ENCODE results near the gene TOMM40L. TPM values are rescaled to one million over a fixed set of nuclear protein-coding genes. Genes with fewer than 3 reads are reported as not detected.

Gene TOMM40L
- polyA plus RNA-seq, 1 donor from 2014 or later: 32.5 TPM

- Histone ChIP-seq H2AFZ (ENCODE audit: low read depth, low read length) (no peak overlapping the region), H3K4me3 (ENCODE audit: low read length) (no peak overlapping the region), H3K79me2 (replicated peaks; ENCODE audit: insufficient read depth, low read length) (no peaks in the 10 kb centered on the region), H4K20me1 (ENCODE audit: insufficient read depth) (no peaks in the 10 kb centered on the region), H3K4me2 (ENCODE audit: low read length) (no peak overlapping the region), H3K9me3 (ENCODE audit: low read length) (no peaks in the 10 kb centered on the region), H3K9ac (ENCODE audit: low read length) (no peak overlapping the region), H3K36me3 (ENCODE audit: insufficient read depth, low read length) (peaks cover 5% of the 10 kb centered on the region), H3K27me3 (ENCODE audit: insufficient read depth, low read depth, low read length) (no peaks in the 10 kb centered on the region), H3K9me2 (ENCODE audit: insufficient read depth, low read length) (no peaks in the 10 kb centered on the region), H3F3A (ENCODE audit: insufficient read depth, low read length, poor library complexity, severe bottlenecking) (no peaks in the 10 kb centered on the region), H3K27ac (ENCODE audit: low read length) (no peak overlapping the region)
- TF ChIP-seq REST (IDR thresholded peaks at IDR 0.05; ENCODE audit: borderline replicate concordance): no peak
- TF ChIP-seq RAD21 (conservative IDR thresholded peaks at IDR 0.05): no peak
- no peak for TF ChIP-seq MXI1 (conservative IDR thresholded peaks at IDR 0.05; ENCODE audit: poor library complexity, severe bottlenecking)
- no peak for TF ChIP-seq SMC3 (conservative IDR thresholded peaks at IDR 0.05; ENCODE audit: poor library complexity)
- TF ChIP-seq EP300 (conservative IDR thresholded peaks at IDR 0.05; ENCODE audit: poor library complexity, severe bottlenecking): no peak
- no peak for TF ChIP-seq POLR2AphosphoS5 (IDR thresholded peaks at IDR 0.05)
- no peak for TF ChIP-seq TAF1 (IDR thresholded peaks at IDR 0.05; ENCODE audit: low read depth)
- no peak for TF ChIP-seq CTCF (IDR thresholded peaks at IDR 0.05; ENCODE audit: poor library complexity, severe bottlenecking)
- no peak for TF ChIP-seq EZH2 (IDR thresholded peaks at IDR 0.05; ENCODE audit: borderline replicate concordance, insufficient read depth, low read length, poor library complexity, severe bottlenecking)
Measured at GRCh38 chr1:161218301-161219077, 7.4 kb upstream of the TOMM40L start.

- H4K20me1 ChIP-seq (ENCODE audit: insufficient read depth): no peaks in the 10 kb centered on the region
- TF ChIP-seq EZH2 (IDR thresholded peaks at IDR 0.05; ENCODE audit: borderline replicate concordance, insufficient read depth, low read length, poor library complexity, severe bottlenecking) (no peak), POLR2AphosphoS5 (IDR thresholded peaks at IDR 0.05) (no peak), TAF1 (IDR thresholded peaks at IDR 0.05; ENCODE audit: low read depth) (no peak), MXI1 (conservative IDR thresholded peaks at IDR 0.05; ENCODE audit: poor library complexity, severe bottlenecking) (no peak), CTCF (IDR thresholded peaks at IDR 0.05; ENCODE audit: poor library complexity, severe bottlenecking) (no peak), REST (IDR thresholded peaks at IDR 0.05; ENCODE audit: borderline replicate concordance) (no peak), RAD21 (conservative IDR thresholded peaks at IDR 0.05) (no peak), EP300 (conservative IDR thresholded peaks at IDR 0.05; ENCODE audit: poor library complexity, severe bottlenecking) (no peak), SMC3 (conservative IDR thresholded peaks at IDR 0.05; ENCODE audit: poor library complexity) (no peak)
- no peak overlapping the region for H3K9ac ChIP-seq (ENCODE audit: low read length)
Measured at GRCh38 chr1:161219078-161219892, 6.6 kb upstream of the TOMM40L start.

More at GRCh38 chr1:161219078-161219892, 6.6 kb upstream of the TOMM40L start:
- H3K4me3 ChIP-seq (ENCODE audit: low read length): no peak overlapping the region
- H3K9me2 ChIP-seq (ENCODE audit: insufficient read depth, low read length): no peaks in the 10 kb centered on the region
- H3F3A ChIP-seq (ENCODE audit: insufficient read depth, low read length, poor library complexity, severe bottlenecking): no peaks in the 10 kb centered on the region
- no peak overlapping the region for H3K27ac ChIP-seq (ENCODE audit: low read length)
- no peaks in the 10 kb centered on the region for H3K79me2 ChIP-seq (replicated peaks; ENCODE audit: insufficient read depth, low read length)
- H3K27me3 ChIP-seq (ENCODE audit: insufficient read depth, low read depth, low read length): no peaks in the 10 kb centered on the region
- H2AFZ ChIP-seq (ENCODE audit: low read depth, low read length): no peak overlapping the region
- H3K36me3 ChIP-seq (ENCODE audit: insufficient read depth, low read length): no peaks in the 10 kb centered on the region
- no peaks in the 10 kb centered on the region for H3K9me3 ChIP-seq (ENCODE audit: low read length)
- H3K4me2 ChIP-seq (ENCODE audit: low read length): no peak overlapping the region
